Activated CD4-positive, alpha-beta memory T cell treated with anti-CD3 and anti-CD28 coated beads, Interleukin-2, amount 10 ng/mL, durations not matched to agents 7 days and 5 days (primary cell): ENCODE results near the gene OR2T27. TPM values are rescaled to one million over a fixed set of nuclear protein-coding genes. Genes with fewer than 3 reads are reported as not detected.

Experiments used
- CTCF ChIA-PET: fragments of 350-600 bp; sonication (Branson Sonifier 250); formaldehyde crosslinking; loops from one replicate; lab custom pipeline; 2021; ENCODE audit warnings: antibody characterized with exemption, inconsistent platforms; lab: Charles Lee
- POLR2A ChIA-PET: fragments of 350-600 bp; sonication (Branson Sonifier 250); formaldehyde crosslinking; loops from one replicate; lab custom pipeline; 2021; ENCODE audit warnings: antibody characterized with exemption; lab: Charles Lee
- DNase-seq: peaks from one replicate; pipeline ENCODE4 v3.0.0-alpha.2; 2020
- H3K27ac Mint-ChIP-seq: one replicate; pipeline ENCODE4 v1.8.0; 2021; ENCODE audit warnings: mild to moderate bottlenecking, mixed read lengths
- H3K27me3 Mint-ChIP-seq: one replicate; pipeline ENCODE4 v1.8.0; 2021; ENCODE audit warnings: mixed read lengths
- H3K36me3 Mint-ChIP-seq: one replicate; pipeline ENCODE4 v1.8.0; 2021; ENCODE audit warnings: low read depth, mixed read lengths
- H3K4me1 Mint-ChIP-seq: one replicate; pipeline ENCODE4 v1.8.0; 2021; ENCODE audit warnings: mixed read lengths
- H3K4me3 Mint-ChIP-seq: one replicate; pipeline ENCODE4 v1.8.0; 2021; ENCODE audit warnings: mild to moderate bottlenecking, mixed read lengths
- H3K9me3 Mint-ChIP-seq: one replicate; pipeline ENCODE4 v1.8.0; 2021; ENCODE audit warnings: mixed read lengths
- total RNA-seq, 2 experiments: library from RNA; stranded (reverse); gene quantifications; one replicate each; pipeline ENCODE4 v1.2.3, GENCODE V29; 2021

Gene OR2T27
- total RNA-seq, 2 experiments from 2014 or later, result not detected

DNA sequence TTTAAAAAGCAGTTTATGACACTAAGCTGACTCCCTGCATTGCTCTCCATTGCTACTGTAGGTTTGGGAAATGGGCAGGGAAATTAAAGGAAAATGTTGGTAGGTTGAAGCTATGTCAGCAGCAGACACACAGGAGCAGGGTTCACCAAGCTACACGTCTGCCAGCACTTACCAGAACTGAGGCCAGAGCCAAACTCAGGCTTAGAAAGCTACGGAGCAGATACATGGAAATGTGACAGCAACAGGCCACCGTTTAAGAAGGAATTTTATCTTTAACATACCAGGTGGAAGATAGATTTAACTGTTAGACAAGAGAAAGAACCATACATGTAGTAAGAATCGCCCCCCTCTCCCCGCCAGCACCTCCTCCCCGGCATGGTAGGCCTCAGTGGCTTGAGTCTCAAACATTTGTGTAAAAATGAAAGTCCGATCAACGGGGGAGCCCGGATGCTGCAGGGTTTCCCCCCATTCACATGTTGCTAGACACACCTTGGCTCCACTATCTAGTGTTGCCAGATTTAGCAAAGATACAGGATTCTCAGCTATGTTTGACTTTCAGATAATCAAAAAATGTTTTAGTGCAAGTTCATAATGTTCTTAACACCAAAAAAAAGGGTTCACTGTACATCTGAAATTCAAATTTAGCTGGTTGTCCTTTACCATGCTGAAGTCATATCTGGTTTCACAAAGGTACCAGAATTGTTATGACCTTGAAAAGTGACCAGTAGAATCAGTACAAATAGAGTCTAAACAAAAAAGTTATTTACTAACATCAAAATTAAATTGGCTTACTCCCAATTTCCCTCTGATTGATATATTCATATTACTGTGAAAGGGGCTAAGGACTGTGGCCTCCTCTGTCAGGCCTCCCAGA is 27.1 kb downstream of the OR2T27 start:
- no peaks in the 10 kb centered on the region for H3K9me3 Mint-ChIP-seq
- DNase-seq, result no peak
- ChIA-PET CTCF (no interaction called here), POLR2A (no interaction called here)
- no peak overlapping the region for H3K27ac Mint-ChIP-seq
- no peaks in the 10 kb centered on the region for H3K4me1 Mint-ChIP-seq
- no peaks in the 10 kb centered on the region for H3K27me3 Mint-ChIP-seq
- no peak overlapping the region for H3K4me3 Mint-ChIP-seq
- H3K36me3 Mint-ChIP-seq, result no peaks in the 10 kb centered on the region

- Mint-ChIP-seq H3K27me3 (peaks cover 2% of the 10 kb centered on the region), H3K4me3 (no peak overlapping the region), H3K9me3 (no peaks in the 10 kb centered on the region), H3K36me3 (no peaks in the 10 kb centered on the region), H3K4me1 (no peaks in the 10 kb centered on the region), H3K27ac (no peak overlapping the region)
- DNase-seq, result no peak
- ChIA-PET CTCF (no interaction called here), POLR2A (no interaction called here)
These were observed 29.4 kb downstream of the OR2T27 start for GRCh38 chr1:248625971-248626370.

DNA sequence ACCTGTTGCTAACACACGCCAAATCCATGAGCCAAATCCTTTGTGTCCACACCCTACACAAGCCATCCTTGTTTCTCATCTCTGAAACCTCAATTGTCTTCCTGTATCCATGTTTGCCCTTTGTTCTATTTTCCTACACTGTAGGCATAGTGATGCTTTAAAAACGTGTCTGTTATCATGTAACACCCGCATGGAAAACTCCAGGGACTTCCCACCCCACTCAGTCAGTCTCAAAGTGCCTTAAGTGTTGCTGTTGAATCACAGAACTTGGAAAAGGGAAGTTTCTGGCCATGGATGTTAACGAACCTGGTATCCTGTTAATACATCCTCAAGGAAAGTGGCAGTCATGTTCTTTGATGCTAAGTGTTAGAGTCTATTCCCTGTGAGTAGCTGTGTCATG is 30.2 kb downstream of the OR2T27 start:
- ChIA-PET CTCF (interaction anchor here (1.1 to 4.1 kb wide), 2 partner anchors 9 to 181 kb away, joined by 3 to 16 read pairs; no protein-coding TSS in a partner anchor), POLR2A (no interaction called here)
- Mint-ChIP-seq H3K4me1 (no peaks in the 10 kb centered on the region), H3K36me3 (no peaks in the 10 kb centered on the region), H3K27me3 (peaks cover 2% of the 10 kb centered on the region), H3K9me3 (no peaks in the 10 kb centered on the region), H3K4me3 (no peak overlapping the region), H3K27ac (no peak overlapping the region)
- no peak for DNase-seq

GRCh38 chr1:248622570-248623001 is 32.7 kb downstream of the OR2T27 start:
- H3K36me3 Mint-ChIP-seq, result no peaks in the 10 kb centered on the region
- no peak for DNase-seq

GRCh38 chr1:248621770-248622169 is 33.6 kb downstream of the OR2T27 start:
- ChIA-PET POLR2A (no interaction called here), CTCF (interaction anchor here (0.9 to 4.1 kb wide), 3 partner anchors 14 to 217 kb away, joined by 4 to 16 read pairs (median 4); no protein-coding TSS in a partner anchor)
- no peaks in the 10 kb centered on the region for H3K9me3 Mint-ChIP-seq
- no peak overlapping the region for H3K4me3 Mint-ChIP-seq
- no peaks in the 10 kb centered on the region for H3K36me3 Mint-ChIP-seq
- no peaks in the 10 kb centered on the region for H3K4me1 Mint-ChIP-seq
- no peak overlapping the region for H3K27ac Mint-ChIP-seq
- no peak for DNase-seq
- H3K27me3 Mint-ChIP-seq, result peaks cover 2% of the 10 kb centered on the region

More at GRCh38 chr1:248622570-248623001, 32.7 kb downstream of the OR2T27 start:
- Mint-ChIP-seq H3K9me3 (no peaks in the 10 kb centered on the region), H3K4me3 (no peak overlapping the region), H3K4me1 (no peaks in the 10 kb centered on the region), H3K27ac (no peak overlapping the region), H3K27me3 (peaks cover 2% of the 10 kb centered on the region)
- CTCF ChIA-PET, result interaction anchor here (1.4 to 4.1 kb wide), 3 partner anchors 9 to 184 kb away, joined by 3 to 16 read pairs (median 7); no protein-coding TSS in a partner anchor
- POLR2A ChIA-PET, result no interaction called here

DNA sequence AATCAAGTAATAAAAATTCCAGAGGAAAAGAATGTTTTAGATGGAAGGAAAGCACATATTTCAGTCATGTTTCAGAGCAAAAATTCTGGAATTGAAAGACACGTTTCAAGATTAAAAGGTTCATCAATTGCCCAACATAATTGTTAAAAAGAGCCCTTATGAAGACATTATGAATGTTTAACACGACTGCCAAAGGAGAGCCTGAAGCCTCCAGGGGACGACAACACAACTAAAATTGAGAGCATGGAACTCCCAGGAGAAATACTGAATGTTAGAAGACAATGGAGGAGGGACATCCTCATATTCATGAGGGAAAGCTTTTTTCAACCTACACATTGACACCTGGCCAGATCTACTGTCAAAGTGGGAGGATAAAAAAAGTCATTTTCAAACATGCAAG is 36.5 kb downstream of the OR2T27 start:
- H3K27me3 Mint-ChIP-seq, result peaks cover 2% of the 10 kb centered on the region
- ChIA-PET CTCF (no interaction called here), POLR2A (no interaction called here)
- H3K27ac Mint-ChIP-seq, result no peak overlapping the region
- DNase-seq, result peak; percentile 53
- H3K4me1 Mint-ChIP-seq, result no peaks in the 10 kb centered on the region
- H3K36me3 Mint-ChIP-seq, result no peaks in the 10 kb centered on the region
- no peaks in the 10 kb centered on the region for H3K9me3 Mint-ChIP-seq
- H3K4me3 Mint-ChIP-seq, result no peak overlapping the region

DNA sequence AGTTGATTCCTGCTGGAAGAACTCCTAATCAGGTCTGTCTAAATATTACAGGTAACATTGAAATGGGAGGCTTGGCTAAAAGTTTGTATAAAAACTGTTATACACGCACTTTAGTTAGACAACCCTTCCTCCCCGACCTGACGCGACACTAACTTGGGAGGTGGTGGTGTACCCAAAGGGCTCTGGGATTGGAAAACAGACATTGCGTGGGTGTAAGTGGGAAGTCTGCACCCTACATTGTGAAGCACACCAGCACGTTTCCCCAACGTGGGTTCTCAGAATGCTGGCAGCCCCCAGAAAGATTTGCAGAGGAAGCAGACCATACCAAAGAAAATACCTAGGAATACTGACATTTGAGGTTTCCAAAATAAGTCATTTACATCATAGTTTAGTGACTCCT is 37.2 kb downstream of the OR2T27 start:
- DNase-seq, result no peak
- Mint-ChIP-seq H3K36me3 (no peaks in the 10 kb centered on the region), H3K4me1 (peaks cover 2% of the 10 kb centered on the region), H3K27ac (no peak overlapping the region), H3K4me3 (no peak overlapping the region), H3K9me3 (no peaks in the 10 kb centered on the region), H3K27me3 (peaks cover 2% of the 10 kb centered on the region)
- CTCF ChIA-PET, result no interaction called here
- POLR2A ChIA-PET, result no interaction called here

DNA sequence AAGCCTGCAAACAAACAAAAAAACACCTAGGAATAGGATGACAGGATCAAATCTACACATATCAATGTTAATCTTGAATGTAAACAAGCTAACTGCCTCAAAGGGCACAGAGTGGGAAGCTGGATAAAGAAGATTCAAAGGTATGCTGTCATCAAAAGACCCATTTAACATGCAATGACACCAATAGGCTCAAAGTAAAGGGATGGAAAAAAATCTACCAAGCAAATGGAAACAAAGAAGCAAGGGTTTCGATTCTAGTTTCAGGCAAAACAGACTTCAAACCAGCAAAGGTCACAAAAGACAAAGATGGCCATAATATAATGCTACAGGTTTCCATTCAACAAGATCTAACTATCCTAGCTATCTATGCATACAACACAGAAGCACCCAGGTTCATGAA is 41.6 kb downstream of the OR2T27 start:
- DNase-seq, result no peak
- ChIA-PET POLR2A (interaction anchor here (0.7 kb wide), 1 partner anchor 143 kb away, joined by 3 read pairs; no protein-coding TSS in a partner anchor), CTCF (interaction anchor here (1.4 kb wide), 1 partner anchor 9 kb away, joined by 7 read pairs; no protein-coding TSS in a partner anchor)
- no peak overlapping the region for H3K4me3 Mint-ChIP-seq
- H3K27ac Mint-ChIP-seq, result no peak overlapping the region
- H3K27me3 Mint-ChIP-seq, result no peaks in the 10 kb centered on the region
- H3K36me3 Mint-ChIP-seq, result no peaks in the 10 kb centered on the region
- H3K9me3 Mint-ChIP-seq, result no peaks in the 10 kb centered on the region
- peaks cover 4% of the 10 kb centered on the region for H3K4me1 Mint-ChIP-seq

DNA sequence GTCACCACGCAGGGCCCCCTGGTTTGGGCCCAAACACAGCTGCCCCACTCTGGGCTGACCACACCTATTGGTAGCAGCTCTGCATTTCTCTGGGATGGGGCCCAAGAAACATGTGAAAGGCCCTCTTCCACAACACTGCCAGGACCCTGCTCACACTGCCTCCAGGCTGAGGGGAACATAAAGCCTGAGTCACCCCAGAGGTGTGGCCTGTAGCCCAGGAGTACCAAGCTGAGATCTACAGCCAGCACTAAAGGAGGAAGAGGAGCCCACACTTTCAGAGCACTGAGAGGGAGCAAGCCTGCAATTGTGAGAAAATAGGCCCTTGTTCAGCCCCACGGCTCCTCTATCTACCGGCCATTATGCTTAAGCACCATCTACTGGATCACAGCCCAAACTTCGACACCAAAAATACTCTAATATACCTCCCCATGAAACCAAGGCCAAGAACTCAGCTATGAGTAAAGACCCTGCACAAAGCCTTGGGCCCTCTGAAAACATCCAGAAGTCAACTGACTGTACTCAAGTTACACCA is 43.4 kb downstream of the OR2T27 start:
- no peak for DNase-seq
- H3K36me3 Mint-ChIP-seq, result no peaks in the 10 kb centered on the region
- peaks cover 4% of the 10 kb centered on the region for H3K4me1 Mint-ChIP-seq
- POLR2A ChIA-PET, result no interaction called here
- H3K9me3 Mint-ChIP-seq, result no peaks in the 10 kb centered on the region
- no peak overlapping the region for H3K4me3 Mint-ChIP-seq
- H3K27ac Mint-ChIP-seq, result no peak overlapping the region
- no peaks in the 10 kb centered on the region for H3K27me3 Mint-ChIP-seq
- CTCF ChIA-PET, result interaction anchor here (0.8 kb wide), 1 partner anchor 11 kb away, joined by 3 read pairs; no protein-coding TSS in a partner anchor

DNA sequence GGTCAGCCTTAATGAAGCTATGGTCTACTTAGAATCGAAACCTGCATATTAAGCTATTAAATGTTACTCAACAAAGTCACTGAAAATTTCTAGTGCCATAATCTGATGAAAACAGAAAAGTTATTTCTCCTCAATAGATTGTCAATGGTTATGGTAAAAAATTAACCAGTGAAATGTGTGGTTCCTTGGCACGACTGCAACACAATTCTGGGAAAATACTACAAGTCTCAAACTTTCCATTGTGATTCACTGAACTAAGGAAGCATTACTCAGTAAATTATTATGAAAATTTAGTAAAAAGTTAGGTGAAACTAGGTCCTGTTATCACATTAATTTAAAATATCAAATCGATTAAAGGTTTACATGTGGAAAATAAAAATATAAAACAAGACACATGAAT is 45.0 kb downstream of the OR2T27 start:
- Mint-ChIP-seq H3K9me3 (no peaks in the 10 kb centered on the region), H3K27ac (no peak overlapping the region), H3K4me1 (peaks cover 5% of the 10 kb centered on the region), H3K36me3 (no peaks in the 10 kb centered on the region), H3K4me3 (no peak overlapping the region), H3K27me3 (no peaks in the 10 kb centered on the region)
- no peak for DNase-seq
- ChIA-PET POLR2A (no interaction called here), CTCF (interaction anchor here (1.2 kb wide), 1 partner anchor 10 kb away, joined by 3 read pairs; no protein-coding TSS in a partner anchor)

Other genes with a start within 250 kb of the OR2T27 start
- gene OR2T2, start 209.9 kb downstream of the OR2T27 start, total RNA-seq, result not detected
- gene OR2T3, start 182.2 kb downstream of the OR2T27 start, total RNA-seq, result not detected
- gene OR2T5, start 166.9 kb downstream of the OR2T27 start, total RNA-seq, result not detected
- not detected for gene OR2G6, start 147.5 kb downstream of the OR2T27 start, total RNA-seq
- gene OR2T29, start 92.8 kb downstream of the OR2T27 start, total RNA-seq, result not detected
- not detected for gene OR2T34, start 80.8 kb downstream of the OR2T27 start, total RNA-seq
- not detected for gene OR2T10, start 57.8 kb downstream of the OR2T27 start, total RNA-seq
- gene OR2T11, start 20.4 kb downstream of the OR2T27 start, total RNA-seq, result not detected
- gene OR2T35, start 10.2 kb downstream of the OR2T27 start, total RNA-seq, result not detected
- gene OR14I1, start 47.2 kb upstream of the OR2T27 start, total RNA-seq, result not detected
- not detected for gene LYPD8, start 100.2 kb upstream of the OR2T27 start, total RNA-seq
- gene SH3BP5L, start 170.4 kb upstream of the OR2T27 start, total RNA-seq, result 10 to 100 TPM; 31.4 to 32.0 TPM
- gene ZNF672, start 182.7 kb upstream of the OR2T27 start, total RNA-seq, result 10 to 100 TPM; 54.1 to 60.1 TPM
- gene ZNF692, start 203.6 kb upstream of the OR2T27 start, total RNA-seq, result 10 to 100 TPM; 45.9 to 49.8 TPM